H1 (cell line): Measurements from ENCODE around the gene KRTCAP2. TPM values are rescaled to one million over a fixed set of nuclear protein-coding genes. Genes with fewer than 3 reads are reported as not detected.

Experiments used
- HDAC2 ChIP-seq, 2 experiments: fragments of 300-600 bp in 1 of 2; sonication (generic) in 1 of 2; IDR thresholded peaks; 2 replicates each; pipeline ENCODE4 v1.6.1; 2011 to 2012; ENCODE audit warnings: low read depth in 2 of 2, low read length in 2 of 2, mild to moderate bottlenecking in 2 of 2, moderate library complexity in 2 of 2, borderline replicate concordance in 1 of 2, inconsistent platforms in 1 of 2
- MAX ChIP-seq: IDR thresholded peaks from 2 replicates; pipeline ENCODE4 v1.6.1; 2012; ENCODE audit warnings: inconsistent platforms
- POU5F1 ChIP-seq: IDR thresholded peaks from 2 replicates; pipeline ENCODE4 v1.6.1; 2011; ENCODE audit warnings: low read depth, mild to moderate bottlenecking, low read length, moderate library complexity
- SIN3A ChIP-seq, 2 experiments: IDR thresholded peaks in 1 of 2; conservative IDR thresholded peaks in 1 of 2; 2 replicates each; pipeline ENCODE4 v1.6.1; 2011 to 2012; ENCODE audit warnings: low read length in 2 of 2, improper control_type of control experiment in 1 of 2, low read depth in 1 of 2, mild to moderate bottlenecking in 1 of 2
- polyA plus RNA-seq, 7 experiments: library from polyadenylated mRNA; depleted of rRNA in 3 of 7; stranded (reverse) in 5 of 7; unstranded in 2 of 7; fragments of >200 nt in 5 of 7; fragments of 200-250 nt in 2 of 7; gene quantifications; 1 replicate in 5 of 7; 2 replicates in 1 of 7; 4 replicates in 1 of 7; pipeline versions ENCODE4 v1.2.1 to v1.2.3, GENCODE V29; 2011 to 2013; ENCODE audit warnings: missing spikeins in 2 of 7, mixed read lengths in 2 of 7
- total RNA-seq: library from RNA; stranded (reverse); fragmentation: NEBNext Ultra II Directional; extraction: Animal tissue kit (Norgen Biotek cat#: 25700); gene quantifications from 2 replicates; pipeline ENCODE4 v1.2.1, GENCODE V29; 2021

The KRTCAP2 gene
- total and polyA plus RNA-seq, 2 of the 8 experiments (the other 6 are each of a cell fraction or from before 2014, with no cell fraction given): 146 to 317 TPM

GRCh38 chr1:155125946-155126555 lies 47.1 kb downstream of the KRTCAP2 start (continued):
- TF ChIP-seq HDAC2 (IDR thresholded peaks at IDR 0.05; ENCODE audit: borderline replicate concordance in 1 of 2, low read depth in 2 of 2, low read length in 2 of 2): 0 out of 4 replicates have a peak, but pooled peaks of 1 of the 2 experiments have one; percentile 67
- TF ChIP-seq MAX: peak; percentile 87
- no peak for TF ChIP-seq SIN3A (conservative IDR thresholded peaks at IDR 0.05 in 1 of 2, IDR thresholded peaks at IDR 0.05 in 1 of 2; ENCODE audit: low read depth in 1 of 2, low read length in 2 of 2)
- TF ChIP-seq POU5F1: no peak
